GM12892 (cell line): ENCODE results near the gene KCNJ12.

Experiments used
- DNase-seq: peaks from one replicate; pipeline ENCODE4 v3.0.0; 2011; ENCODE audit not compliant: insufficient read length
- FAIRE-seq: peaks from 2 replicates; lab custom pipeline; 2011; peaks lifted over from hg19 to GRCh38; lab: Jason Lieb, UNC
- POLR2A ChIP-seq: IDR thresholded peaks from 2 replicates; pipeline ENCODE4 v1.6.1; 2011; ENCODE audit warnings: low read depth, low read length, control low read depth
- POLR2AphosphoS5 ChIP-seq: IDR thresholded peaks from 2 replicates; pipeline ENCODE4 v1.6.1; 2011; ENCODE audit warnings: low read depth, low read length, control low read depth
- TAF1 ChIP-seq: IDR thresholded peaks from 2 replicates; pipeline ENCODE4 v1.6.1; 2011; ENCODE audit warnings: low read depth, mild to moderate bottlenecking, control low read depth, low read length, borderline replicate concordance

KCNJ12 gene

GRCh38 chr17:21467196-21467595 is 91.0 kb downstream of the KCNJ12 start:
- no peak for FAIRE-seq
- no peak for DNase-seq
- TF ChIP-seq TAF1 (no peak), POLR2AphosphoS5 (no peak), POLR2A (no peak)

DNA sequence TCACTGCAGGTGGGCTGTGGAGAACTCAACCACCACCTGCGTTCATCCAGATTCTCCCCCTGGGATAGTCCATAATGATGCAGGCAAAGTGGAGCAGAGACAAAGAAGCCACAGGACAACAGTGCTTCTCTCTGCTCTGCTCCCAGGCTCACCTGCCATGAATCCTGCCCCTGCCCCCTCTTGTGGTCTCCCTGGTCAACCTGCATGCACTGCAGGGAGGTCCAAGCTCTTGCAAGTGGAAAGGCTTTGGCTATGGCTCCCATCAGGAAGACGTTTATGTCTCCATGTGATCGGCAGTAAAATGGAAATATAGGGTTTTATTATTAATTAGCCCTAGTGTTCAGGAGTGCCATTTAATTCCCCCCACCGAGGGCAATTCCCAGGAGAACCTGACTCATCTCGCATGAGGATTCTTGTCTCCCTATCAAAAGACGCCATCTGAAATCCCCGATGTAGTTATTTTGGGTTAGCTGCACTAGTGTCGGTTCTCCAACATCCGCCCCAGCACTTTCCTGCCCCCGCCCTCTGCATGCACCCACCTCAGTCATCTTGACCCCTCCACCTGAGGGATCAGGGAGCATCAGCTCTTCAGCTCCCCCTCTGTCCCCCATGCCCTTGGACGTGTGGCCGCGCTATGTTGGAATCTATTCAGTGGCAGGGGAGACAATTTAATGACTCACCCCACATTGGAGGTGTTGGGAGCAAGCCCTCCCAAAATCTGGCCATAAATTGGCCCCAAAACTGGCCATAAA is 91.8 kb downstream of the KCNJ12 start:
- TF ChIP-seq POLR2AphosphoS5, result no peak
- no peak for FAIRE-seq
- no peak for DNase-seq
